ENCODE measurements around the gene DNM3.

The DNM3 gene

GRCh38 chr1:172125812-172126430 is 284.6 kb downstream of the DNM3 start:
- Histone ChIP-seq H2AK5ac (ENCODE audit: low read length, severe bottlenecking) (no peak overlapping the region), H3K4me2 (ENCODE audit: low read length, poor library complexity, severe bottlenecking) (no peak overlapping the region), H3K14ac (ENCODE audit: low read length in 2 of 2) (no peak overlapping the region), H3K4me3 (ENCODE audit: insufficient read depth in 1 of 2, low read depth in 1 of 2, low read length in 2 of 2) (no peak overlapping the region), H3K4me1 (ENCODE audit: control insufficient read depth, insufficient read depth, low read depth, low read length) (no peaks in the 10 kb centered on the region), H3K9ac (ENCODE audit: low read length) (no peak overlapping the region), H3K23ac (ENCODE audit: low read length in 2 of 2) (no peak overlapping the region), H4K8ac (ENCODE audit: low read length) (no peak overlapping the region), H3K18ac (ENCODE audit: low read depth in 1 of 2, low read length in 2 of 2) (no peak overlapping the region), H3K27me3 (ENCODE audit: control insufficient read depth in 1 of 2, insufficient read depth in 1 of 2, low read length in 2 of 2) (no peaks in the 10 kb centered on the region), H3K4ac (ENCODE audit: low read depth in 1 of 2, low read length in 2 of 2) (no peak overlapping the region), H4K91ac (ENCODE audit: low read length) (no peak overlapping the region), H2AFZ (ENCODE audit: low read depth, low read length) (no peak overlapping the region), H2BK15ac (ENCODE audit: low read depth, poor library complexity, severe bottlenecking) (no peak overlapping the region), H3K27ac (ENCODE audit: low read length, poor library complexity, severe bottlenecking) (no peak overlapping the region), H3K9me3 (ENCODE audit: control insufficient read depth, low read length) (no peaks in the 10 kb centered on the region), H2BK12ac (ENCODE audit: low read length in 2 of 2) (no peak overlapping the region), H3K36me3 (ENCODE audit: control insufficient read depth in 1 of 2, insufficient read depth in 2 of 2, low read depth in 1 of 2, low read length in 2 of 2) (peaks cover 0 to 3% of the 10 kb centered on the region in 2 experiments), H3K79me1 (replicated peaks; ENCODE audit: low read length, poor library complexity, severe bottlenecking) (no peaks in the 10 kb centered on the region), H2BK5ac (ENCODE audit: low read depth, low read length, poor library complexity, severe bottlenecking) (no peak overlapping the region), H2BK120ac (ENCODE audit: low read depth, low read length) (no peak overlapping the region)
- no peak for DNase-seq

GRCh38 chr1:172132836-172133235 is 291.5 kb downstream of the DNM3 start:
- Histone ChIP-seq H3K23ac (ENCODE audit: low read length in 2 of 2) (no peak overlapping the region), H4K8ac (ENCODE audit: low read length) (no peak overlapping the region), H3K79me1 (replicated peaks; ENCODE audit: low read length, poor library complexity, severe bottlenecking) (no peaks in the 10 kb centered on the region), H3K27me3 (ENCODE audit: control insufficient read depth in 1 of 2, insufficient read depth in 1 of 2, low read length in 2 of 2) (no peaks in the 10 kb centered on the region), H3K4me2 (ENCODE audit: low read length, poor library complexity, severe bottlenecking) (no peak overlapping the region), H2BK15ac (ENCODE audit: low read depth, poor library complexity, severe bottlenecking) (no peak overlapping the region), H2BK12ac (ENCODE audit: low read length in 2 of 2) (peak overlapping the region in 1 of 2 experiments; percentile 27), H4K91ac (ENCODE audit: low read length) (no peak overlapping the region), H3K27ac (ENCODE audit: low read length, poor library complexity, severe bottlenecking) (no peak overlapping the region), H3K14ac (ENCODE audit: low read length in 2 of 2) (no peak overlapping the region), H2AFZ (ENCODE audit: low read depth, low read length) (no peak overlapping the region), H3K18ac (ENCODE audit: low read depth in 1 of 2, low read length in 2 of 2) (no peak overlapping the region), H3K36me3 (ENCODE audit: control insufficient read depth in 1 of 2, insufficient read depth in 2 of 2, low read depth in 1 of 2, low read length in 2 of 2) (no peaks in the 10 kb centered on the region), H3K9ac (ENCODE audit: low read length) (no peak overlapping the region), H2AK5ac (ENCODE audit: low read length, severe bottlenecking) (no peak overlapping the region), H3K4me1 (ENCODE audit: control insufficient read depth, insufficient read depth, low read depth, low read length) (peaks cover 2% of the 10 kb centered on the region), H2BK120ac (ENCODE audit: low read depth, low read length) (no peak overlapping the region), H3K9me3 (ENCODE audit: control insufficient read depth, low read length) (no peaks in the 10 kb centered on the region), H3K4me3 (ENCODE audit: insufficient read depth in 1 of 2, low read depth in 1 of 2, low read length in 2 of 2) (no peak overlapping the region), H3K4ac (ENCODE audit: low read depth in 1 of 2, low read length in 2 of 2) (no peak overlapping the region), H2BK5ac (ENCODE audit: low read depth, low read length, poor library complexity, severe bottlenecking) (no peak overlapping the region)
- DNase-seq = no peak
- 96% methylated on average over 1 of the region's 1 CpG for WGBS

GRCh38 chr1:172134087-172134731 is 292.9 kb downstream of the DNM3 start:
- H2AK5ac ChIP-seq (ENCODE audit: low read length, severe bottlenecking) = no peak overlapping the region
- DNase-seq = peak; percentile 28
- no peaks in the 10 kb centered on the region for H3K9me3 ChIP-seq (ENCODE audit: control insufficient read depth, low read length)
- no peak overlapping the region for H2AFZ ChIP-seq (ENCODE audit: low read depth, low read length)
- peaks cover 4% of the 10 kb centered on the region for H3K4me1 ChIP-seq (ENCODE audit: control insufficient read depth, insufficient read depth, low read depth, low read length)
- no peaks in the 10 kb centered on the region for H3K27me3 ChIP-seq (ENCODE audit: control insufficient read depth in 1 of 2, insufficient read depth in 1 of 2, low read length in 2 of 2)
- H3K4me2 ChIP-seq (ENCODE audit: low read length, poor library complexity, severe bottlenecking) = no peak overlapping the region
- H3K36me3 ChIP-seq (ENCODE audit: control insufficient read depth in 1 of 2, insufficient read depth in 2 of 2, low read depth in 1 of 2, low read length in 2 of 2) = peaks cover 3 to 8% of the 10 kb centered on the region in 2 experiments
- no peak overlapping the region for H3K23ac ChIP-seq (ENCODE audit: low read length in 2 of 2)
- no peak overlapping the region for H3K18ac ChIP-seq (ENCODE audit: low read depth in 1 of 2, low read length in 2 of 2)
- no peak overlapping the region for H2BK120ac ChIP-seq (ENCODE audit: low read depth, low read length)
- no peak overlapping the region for H4K8ac ChIP-seq (ENCODE audit: low read length)
- no peak overlapping the region for H4K91ac ChIP-seq (ENCODE audit: low read length)
- H3K79me1 ChIP-seq (replicated peaks; ENCODE audit: low read length, poor library complexity, severe bottlenecking) = no peaks in the 10 kb centered on the region
- H3K27ac ChIP-seq (ENCODE audit: low read length, poor library complexity, severe bottlenecking) = no peak overlapping the region
- no peak overlapping the region for H3K14ac ChIP-seq (ENCODE audit: low read length in 2 of 2)
- no peak overlapping the region for H3K9ac ChIP-seq (ENCODE audit: low read length)
- H3K4me3 ChIP-seq (ENCODE audit: insufficient read depth in 1 of 2, low read depth in 1 of 2, low read length in 2 of 2) = no peak overlapping the region
- peak overlapping the region in 1 of 2 experiments; percentile 82 for H2BK12ac ChIP-seq (ENCODE audit: low read length in 2 of 2)
- H3K4ac ChIP-seq (ENCODE audit: low read depth in 1 of 2, low read length in 2 of 2) = no peak overlapping the region
- H2BK15ac ChIP-seq (ENCODE audit: low read depth, poor library complexity, severe bottlenecking) = no peak overlapping the region
- WGBS = 0% methylated on average over 1 of the region's 2 CpGs
- no peak overlapping the region for H2BK5ac ChIP-seq (ENCODE audit: low read depth, low read length, poor library complexity, severe bottlenecking)

- H2AK5ac ChIP-seq (ENCODE audit: low read length, severe bottlenecking) = no peak overlapping the region
- no peak overlapping the region for H2BK5ac ChIP-seq (ENCODE audit: low read depth, low read length, poor library complexity, severe bottlenecking)
- no peak overlapping the region for H2BK12ac ChIP-seq (ENCODE audit: low read length in 2 of 2)
- no peak overlapping the region for H3K9ac ChIP-seq (ENCODE audit: low read length)
- no peak overlapping the region for H3K23ac ChIP-seq (ENCODE audit: low read length in 2 of 2)
- no peak overlapping the region for H4K8ac ChIP-seq (ENCODE audit: low read length)
- no peak overlapping the region for H3K27ac ChIP-seq (ENCODE audit: low read length, poor library complexity, severe bottlenecking)
- H3K4me1 ChIP-seq (ENCODE audit: control insufficient read depth, insufficient read depth, low read depth, low read length) = peaks cover 4% of the 10 kb centered on the region
- no peak overlapping the region for H3K4me3 ChIP-seq (ENCODE audit: insufficient read depth in 1 of 2, low read depth in 1 of 2, low read length in 2 of 2)
- peaks cover 3 to 18% of the 10 kb centered on the region in 2 experiments for H3K36me3 ChIP-seq (ENCODE audit: control insufficient read depth in 1 of 2, insufficient read depth in 2 of 2, low read depth in 1 of 2, low read length in 2 of 2)
- no peaks in the 10 kb centered on the region for H3K79me1 ChIP-seq (replicated peaks; ENCODE audit: low read length, poor library complexity, severe bottlenecking)
- H2AFZ ChIP-seq (ENCODE audit: low read depth, low read length) = no peak overlapping the region
- H3K4ac ChIP-seq (ENCODE audit: low read depth in 1 of 2, low read length in 2 of 2) = peak overlapping the region in 1 of 2 experiments; percentile 67
- no peaks in the 10 kb centered on the region for H3K9me3 ChIP-seq (ENCODE audit: control insufficient read depth, low read length)
- H3K4me2 ChIP-seq (ENCODE audit: low read length, poor library complexity, severe bottlenecking) = no peak overlapping the region
- DNase-seq = peak; percentile 32
- H2BK120ac ChIP-seq (ENCODE audit: low read depth, low read length) = no peak overlapping the region
- H3K27me3 ChIP-seq (ENCODE audit: control insufficient read depth in 1 of 2, insufficient read depth in 1 of 2, low read length in 2 of 2) = no peaks in the 10 kb centered on the region
- H4K91ac ChIP-seq (ENCODE audit: low read length) = no peak overlapping the region
- 9% methylated on average over 1 of the region's 2 CpGs for WGBS
- no peak overlapping the region for H3K18ac ChIP-seq (ENCODE audit: low read depth in 1 of 2, low read length in 2 of 2)
- H3K14ac ChIP-seq (ENCODE audit: low read length in 2 of 2) = no peak overlapping the region
- H2BK15ac ChIP-seq (ENCODE audit: low read depth, poor library complexity, severe bottlenecking) = no peak overlapping the region
Measured at GRCh38 chr1:172135076-172135672, 293.9 kb downstream of the DNM3 start.
